ENCODE data around the gene PIP4K2A. TPM values are rescaled to one million over a fixed set of nuclear protein-coding genes. Genes with fewer than 3 reads are reported as not detected.

Gene PIP4K2A
- total RNA-seq, 1 donor from 2014 or later: 110 TPM

GRCh38 chr10:22669163-22669711, 45.1 kb downstream of the PIP4K2A start:
- Mint-ChIP-seq H3K9me3 (ENCODE audit: unreplicated experiment) (no peaks in the 10 kb centered on the region), H3K27ac (ENCODE audit: unreplicated experiment) (peak overlapping the region; percentile 17), H3K4me1 (ENCODE audit: unreplicated experiment) (peaks cover 54% of the 10 kb centered on the region)

GRCh38 chr10:22667093-22667480, 47.3 kb downstream of the PIP4K2A start:
- Mint-ChIP-seq H3K27me3 (ENCODE audit: unreplicated experiment) (peaks cover 4% of the 10 kb centered on the region), H3K9me3 (ENCODE audit: unreplicated experiment) (no peaks in the 10 kb centered on the region), H3K4me1 (ENCODE audit: unreplicated experiment) (peaks cover 39% of the 10 kb centered on the region), H3K4me3 (ENCODE audit: unreplicated experiment) (no peak overlapping the region), H3K27ac (ENCODE audit: unreplicated experiment) (no peak overlapping the region), H3K36me3 (ENCODE audit: low read depth, unreplicated experiment) (no peaks in the 10 kb centered on the region)
- no peak for DNase-seq (ENCODE audit: low spot score)
- TF ChIP-seq CTCF (IDR thresholded peaks at IDR 0.05; ENCODE audit: unreplicated experiment): no peak

More at GRCh38 chr10:22669163-22669711, 45.1 kb downstream of the PIP4K2A start:
- Mint-ChIP-seq H3K36me3 (ENCODE audit: low read depth, unreplicated experiment) (no peaks in the 10 kb centered on the region), H3K4me3 (ENCODE audit: unreplicated experiment) (no peak overlapping the region), H3K27me3 (ENCODE audit: unreplicated experiment) (peaks cover 6% of the 10 kb centered on the region)
- DNase-seq (ENCODE audit: low spot score): no peak
- TF ChIP-seq CTCF (IDR thresholded peaks at IDR 0.05; ENCODE audit: unreplicated experiment): no peak

- TF ChIP-seq CTCF (IDR thresholded peaks at IDR 0.05; ENCODE audit: unreplicated experiment): no peak
- Mint-ChIP-seq H3K27me3 (ENCODE audit: unreplicated experiment) (peaks cover 2% of the 10 kb centered on the region), H3K36me3 (ENCODE audit: low read depth, unreplicated experiment) (no peaks in the 10 kb centered on the region), H3K4me3 (ENCODE audit: unreplicated experiment) (no peak overlapping the region), H3K9me3 (ENCODE audit: unreplicated experiment) (no peaks in the 10 kb centered on the region), H3K4me1 (ENCODE audit: unreplicated experiment) (peaks cover 38% of the 10 kb centered on the region), H3K27ac (ENCODE audit: unreplicated experiment) (peak overlapping the region; percentile 43)
- DNase-seq (ENCODE audit: low spot score): no peak
Observed at GRCh38 chr10:22666287-22667092, 47.9 kb downstream of the PIP4K2A start.

- H3K36me3 Mint-ChIP-seq (ENCODE audit: low read depth, unreplicated experiment): no peaks in the 10 kb centered on the region
- peaks cover 2% of the 10 kb centered on the region for H3K27me3 Mint-ChIP-seq (ENCODE audit: unreplicated experiment)
- no peaks in the 10 kb centered on the region for H3K9me3 Mint-ChIP-seq (ENCODE audit: unreplicated experiment)
- H3K4me1 Mint-ChIP-seq (ENCODE audit: unreplicated experiment): peaks cover 38% of the 10 kb centered on the region
- TF ChIP-seq CTCF (IDR thresholded peaks at IDR 0.05; ENCODE audit: unreplicated experiment): no peak
- peak overlapping the region; percentile 67 for H3K27ac Mint-ChIP-seq (ENCODE audit: unreplicated experiment)
- no peak for DNase-seq (ENCODE audit: low spot score)
- H3K4me3 Mint-ChIP-seq (ENCODE audit: unreplicated experiment): no peak overlapping the region
Observed at GRCh38 chr10:22665329-22665728, 49.0 kb downstream of the PIP4K2A start.

GRCh38 chr10:22662733-22663330, 51.5 kb downstream of the PIP4K2A start:
- H3K4me1 Mint-ChIP-seq (ENCODE audit: unreplicated experiment): peaks cover 40% of the 10 kb centered on the region

More at GRCh38 chr10:22662733-22663330, 51.5 kb downstream of the PIP4K2A start:
- H3K27ac Mint-ChIP-seq (ENCODE audit: unreplicated experiment): no peak overlapping the region
- H3K4me3 Mint-ChIP-seq (ENCODE audit: unreplicated experiment): no peak overlapping the region
- no peaks in the 10 kb centered on the region for H3K36me3 Mint-ChIP-seq (ENCODE audit: low read depth, unreplicated experiment)
- DNase-seq (ENCODE audit: low spot score): no peak
- TF ChIP-seq CTCF (IDR thresholded peaks at IDR 0.05; ENCODE audit: unreplicated experiment): no peak
- H3K27me3 Mint-ChIP-seq (ENCODE audit: unreplicated experiment): peaks cover 3% of the 10 kb centered on the region
- H3K9me3 Mint-ChIP-seq (ENCODE audit: unreplicated experiment): no peaks in the 10 kb centered on the region

All from endothelial cell (in vitro differentiated cells).